Activated CD8-positive, alpha-beta memory T cell treated with anti-CD3 and anti-CD28 coated beads for 4 hours (primary cell): ENCODE results near the gene CDKAL1.
"Not testable (repeated sequence)": the region's sequence is repeated elsewhere in the genome, so short reads cannot be mapped to it uniquely, and the experiment has no call there.

Experiments
- DNase-seq, 2 donors: peaks; one replicate each; pipeline ENCODE4 v3.0.0-alpha.2; 2020; ENCODE audit warnings: low read depth in 2 of 2

CDKAL1 gene

DNA sequence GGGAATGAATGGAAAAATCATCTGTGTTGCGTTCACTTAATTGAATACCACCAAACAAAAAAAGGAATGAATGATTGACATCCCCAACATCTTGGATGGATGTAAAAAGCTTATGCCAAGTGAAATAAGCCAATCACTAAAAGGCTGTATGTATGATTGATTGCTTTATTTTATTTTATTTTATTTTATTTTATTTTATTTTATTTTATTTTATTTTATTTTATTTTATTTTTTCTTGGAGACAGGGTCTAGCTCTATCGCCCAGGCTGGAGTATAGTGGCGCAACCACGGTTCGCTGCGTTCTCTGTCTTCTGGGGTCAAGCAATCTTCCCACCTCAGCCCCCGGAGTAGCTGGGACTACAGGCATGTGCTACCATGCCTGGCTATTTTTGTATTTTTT lies 263.3 kb downstream of the CDKAL1 start:
- DNase-seq: no peak

GRCh38 chr6:20800229-20800628 lies 266.0 kb downstream of the CDKAL1 start:
- no peak for DNase-seq

DNA sequence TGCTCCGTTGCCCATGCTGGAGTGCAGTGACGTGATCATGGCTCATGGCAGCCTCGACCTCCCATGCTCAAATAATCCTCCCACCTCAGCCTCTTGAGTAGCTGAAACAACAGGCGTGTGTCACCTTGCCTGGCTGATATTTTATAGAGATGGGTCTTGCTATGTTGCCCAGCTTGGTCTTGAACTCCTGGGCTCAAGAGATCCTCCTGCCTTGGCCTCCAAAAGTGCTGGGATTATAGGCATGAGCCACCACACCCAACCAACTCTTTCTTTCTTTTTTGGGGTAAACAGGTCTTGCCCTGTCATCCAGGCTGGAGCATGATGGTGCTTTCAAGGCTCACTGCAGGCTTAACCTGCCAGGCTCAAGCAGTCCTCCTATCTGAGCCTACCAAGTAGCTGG lies 266.4 kb downstream of the CDKAL1 start:
- DNase-seq: no peak

GRCh38 chr6:20801595-20801994 lies 267.3 kb downstream of the CDKAL1 start:
- no peak for DNase-seq

DNA sequence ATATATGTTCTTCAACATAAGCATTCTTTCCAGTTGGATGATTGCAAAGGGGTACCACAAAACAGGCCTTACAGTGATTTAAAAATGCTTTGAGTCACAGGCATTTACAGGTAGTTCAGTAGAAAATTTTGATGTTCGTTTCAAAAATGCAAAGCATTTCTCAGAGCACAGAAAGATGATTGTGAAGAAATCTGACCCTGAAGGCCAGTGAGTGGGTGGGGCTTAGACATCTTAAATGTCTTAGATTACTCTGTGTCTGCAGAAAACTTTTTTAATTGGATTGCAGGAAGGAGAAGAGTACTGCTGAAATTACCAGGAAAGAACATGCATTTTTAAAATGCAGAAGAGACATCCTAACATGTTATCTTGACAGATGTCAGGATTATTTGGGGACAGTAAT lies 268.3 kb downstream of the CDKAL1 start:
- no peak for DNase-seq

- DNase-seq: no peak
These were observed 270.8 kb downstream of the CDKAL1 start for GRCh38 chr6:20805021-20805420.

DNA sequence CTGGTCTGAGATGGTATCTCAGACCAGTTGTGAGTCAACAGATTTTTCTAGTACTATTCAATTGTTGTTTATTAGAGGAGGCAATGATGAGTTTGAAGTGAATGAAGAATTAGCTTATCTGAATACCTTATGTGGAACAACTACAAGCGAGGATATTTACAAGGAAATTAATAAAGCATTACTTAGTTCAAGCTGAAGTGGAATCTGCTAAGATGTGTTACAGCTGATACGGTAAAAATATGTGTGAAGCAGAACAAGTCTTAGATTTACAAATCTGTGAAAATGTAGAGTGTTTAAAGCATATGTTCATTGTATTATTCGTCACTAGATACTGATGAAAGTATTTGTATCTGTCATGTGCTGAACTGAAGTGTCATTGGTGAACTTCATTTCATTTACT lies 272.4 kb downstream of the CDKAL1 start:
- no peak for DNase-seq

GRCh38 chr6:20808439-20808838 lies 274.2 kb downstream of the CDKAL1 start:
- no peak for DNase-seq

DNA sequence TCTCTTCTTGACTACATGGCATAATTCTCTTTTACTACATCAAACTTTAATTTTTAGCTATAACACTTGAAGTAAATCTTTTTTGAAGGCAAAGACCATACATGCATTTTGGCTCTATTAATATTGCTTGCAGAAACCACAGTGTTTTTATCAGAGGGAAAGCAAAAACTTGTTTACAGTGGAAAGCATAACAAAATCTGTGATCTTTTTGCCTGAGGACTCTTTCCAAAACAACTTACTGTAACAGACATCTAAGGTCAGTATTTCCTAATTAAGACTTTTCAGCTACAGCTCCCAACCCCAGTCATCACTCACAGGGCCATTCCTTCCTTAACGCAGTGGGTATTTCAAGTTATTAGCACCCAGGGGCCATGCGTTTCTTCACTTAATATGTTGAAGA lies 274.7 kb downstream of the CDKAL1 start:
- DNase-seq: no peak

- DNase-seq: no peak
These were observed 276.5 kb downstream of the CDKAL1 start for GRCh38 chr6:20810727-20811108.

GRCh38 chr6:20811109-20811761 lies 277.0 kb downstream of the CDKAL1 start:
- DNase-seq: no peak

- no peak for DNase-seq
These were observed 278.5 kb downstream of the CDKAL1 start for GRCh38 chr6:20812776-20813175.

DNA sequence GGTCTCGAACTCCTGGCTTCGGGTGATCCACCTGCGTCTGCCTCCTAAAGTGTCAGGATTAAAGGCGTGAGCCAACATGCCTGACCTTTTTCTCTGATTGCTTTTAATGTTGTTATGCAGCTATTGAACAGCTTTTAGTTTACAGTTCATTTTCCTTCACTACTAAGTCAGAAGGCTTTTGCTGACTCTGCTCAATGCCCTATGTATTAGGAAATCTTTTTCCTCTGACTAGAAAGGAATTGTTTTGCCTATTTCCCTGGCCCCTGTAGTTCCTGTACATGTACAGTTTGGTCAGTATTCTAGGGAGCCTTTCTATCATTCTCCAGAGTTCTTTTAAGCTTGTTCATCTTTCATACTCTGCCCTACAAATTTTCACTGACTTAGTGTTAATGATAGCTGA lies 280.2 kb downstream of the CDKAL1 start:
- no peak for DNase-seq

GRCh38 chr6:20816126-20816525 lies 281.9 kb downstream of the CDKAL1 start:
- no peak for DNase-seq

DNA sequence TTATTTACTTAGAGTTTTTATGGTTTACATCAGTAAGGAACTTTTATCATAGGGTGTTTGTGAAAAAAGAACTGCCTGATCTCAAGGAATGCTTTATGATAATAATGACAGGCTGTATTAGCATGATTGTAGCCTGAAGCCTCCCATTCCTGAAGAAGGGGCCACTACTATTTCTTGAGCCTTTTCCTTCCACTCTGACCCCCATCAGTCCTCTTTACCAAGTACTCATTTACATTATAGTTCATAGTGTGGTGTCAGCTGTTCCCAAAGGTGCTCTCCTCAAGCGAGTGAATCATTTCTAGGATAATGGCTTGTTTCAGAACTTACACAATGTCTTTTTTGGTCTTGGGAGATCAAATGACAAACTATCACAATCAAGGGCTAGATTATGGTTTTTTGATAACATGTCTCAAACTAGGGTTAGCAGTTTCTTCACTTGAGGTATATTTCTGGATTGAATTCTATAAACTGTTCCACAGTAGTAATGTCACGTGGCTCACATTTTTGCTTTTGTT lies 283.6 kb downstream of the CDKAL1 start:
- no peak for DNase-seq

- no peak for DNase-seq
These were observed 285.6 kb downstream of the CDKAL1 start for GRCh38 chr6:20819774-20820400.

- DNase-seq: no peak
These were observed 292.1 kb downstream of the CDKAL1 start for GRCh38 chr6:20826378-20826777.

- DNase-seq: no peak
These were observed 293.5 kb downstream of the CDKAL1 start for GRCh38 chr6:20827798-20828197.

DNA sequence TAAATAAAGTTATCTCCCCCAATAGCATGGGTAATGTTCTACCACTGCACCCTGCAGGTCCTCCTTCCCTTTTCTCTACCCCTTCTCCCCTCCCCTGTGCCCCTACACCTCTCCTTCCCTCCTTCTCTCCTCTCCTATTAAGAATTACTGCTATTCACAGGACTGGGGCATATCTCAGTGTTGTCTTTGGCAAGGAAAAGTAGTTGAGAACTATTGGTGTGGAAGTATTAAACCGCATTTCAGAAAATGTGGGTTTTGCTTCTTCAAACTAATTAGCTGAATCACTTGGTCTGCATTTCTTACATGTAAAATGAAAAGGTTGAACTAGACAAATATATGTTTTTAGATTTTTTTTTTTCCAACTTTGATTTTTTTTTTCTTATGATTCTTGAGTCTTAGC lies 296.3 kb downstream of the CDKAL1 start:
- no peak for DNase-seq

- DNase-seq: not testable (repeated sequence)
These were observed 297.0 kb downstream of the CDKAL1 start for GRCh38 chr6:20831251-20831650.

DNA sequence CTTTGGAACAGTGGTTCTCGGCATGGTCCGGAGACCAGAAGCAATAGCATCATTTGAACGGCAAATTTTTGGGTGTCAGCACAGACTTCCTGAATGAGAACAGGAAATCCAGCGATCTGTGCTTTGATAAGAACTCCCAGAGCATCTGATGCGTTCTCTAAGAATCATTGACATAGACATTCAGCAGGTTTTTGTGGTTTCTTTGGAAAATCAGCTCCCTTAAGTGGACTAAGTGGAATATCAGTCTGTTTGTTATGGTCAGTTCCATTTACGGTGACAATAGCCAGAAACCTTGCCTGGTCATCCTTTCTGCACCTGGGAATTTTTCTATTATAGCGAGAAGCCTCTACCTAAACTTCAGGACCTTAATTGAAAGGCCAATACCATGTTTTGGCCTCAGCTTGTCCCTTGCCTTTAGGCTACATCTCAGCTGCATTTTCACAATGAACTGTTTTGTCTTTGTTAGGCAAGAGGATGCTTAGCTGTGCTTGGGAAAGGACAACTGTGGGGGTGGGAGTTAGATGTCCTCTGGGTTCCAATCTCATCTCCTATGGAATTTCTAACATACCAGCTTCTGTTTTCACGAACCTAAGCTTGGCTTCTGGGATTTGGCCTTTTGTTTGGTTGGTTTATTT lies 299.7 kb downstream of the CDKAL1 start:
- DNase-seq: no peak

GRCh38 chr6:20835315-20836010 lies 301.2 kb downstream of the CDKAL1 start:
- DNase-seq: no peak

GRCh38 chr6:20837189-20837588 lies 302.9 kb downstream of the CDKAL1 start:
- no peak for DNase-seq
